Suppressor macrophage treated with lipopolysaccharide for 4 hours (primary cell): Measurements from ENCODE around the gene HAUS3.

Source experiments
- DNase-seq: peaks from one replicate; pipeline ENCODE4 v3.0.0-alpha.2; 2020

Gene HAUS3

DNA sequence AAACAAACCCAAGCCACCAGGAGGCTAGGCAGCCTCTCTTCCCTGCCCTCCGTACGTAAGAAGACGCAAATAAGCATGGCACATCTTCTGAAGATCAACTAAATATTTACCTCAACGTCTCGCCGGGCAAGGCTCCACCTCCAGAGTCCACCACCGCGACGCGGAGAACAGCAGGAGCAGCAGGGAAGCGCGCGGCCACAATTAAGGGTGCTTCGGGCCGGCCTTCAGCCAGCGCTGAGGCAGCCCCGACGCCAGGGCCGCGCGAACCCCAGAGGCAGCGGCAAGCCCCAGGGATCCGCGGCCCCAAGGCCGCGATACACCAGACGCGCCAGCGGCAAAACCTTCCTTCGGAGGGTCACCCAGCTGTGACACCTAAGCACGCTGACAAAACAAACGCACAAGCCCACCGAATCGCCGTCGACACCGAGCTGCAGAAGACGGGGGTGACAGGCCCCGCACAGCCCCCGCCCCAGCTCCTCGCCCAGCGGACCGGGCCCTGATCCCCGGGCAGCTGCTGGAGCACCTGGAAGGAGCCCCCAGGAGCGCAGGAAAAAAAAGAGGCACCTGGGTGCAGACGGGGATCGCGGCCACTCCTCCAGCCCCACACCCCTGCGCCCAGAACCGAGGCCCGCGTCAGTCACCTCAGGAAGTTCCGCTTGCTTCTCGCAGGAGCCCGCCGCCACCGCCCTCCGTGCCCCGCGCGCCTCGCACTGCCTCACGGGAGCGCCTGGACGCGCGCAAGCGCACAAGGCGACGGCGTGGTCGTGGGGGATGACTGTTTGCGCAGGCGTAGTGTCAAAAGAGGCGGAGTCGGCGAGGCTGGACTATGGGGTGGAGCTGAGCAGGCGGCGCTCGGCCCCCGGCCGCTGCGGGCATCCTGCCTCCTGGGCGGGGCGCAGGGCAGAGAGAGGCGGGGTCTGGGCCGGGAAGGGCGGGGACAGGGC, at the start of gene HAUS3, which contains the start of gene POLN:
TSS of gene HAUS3 (minus strand) at position 712 of the 944 bp plus-strand sequence. CDS start 1,175 bp downstream, outside the sequence.
TSS of gene POLN (minus strand) at position 712 of the 944 bp plus-strand sequence. CDS start 12,890 bp downstream, outside the sequence.
- DNase-seq, result peak; percentile 100

- DNase-seq, result no peak
These were observed 49.2 kb upstream of the HAUS3 start for GRCh38 chr4:2290974-2291704.

DNA sequence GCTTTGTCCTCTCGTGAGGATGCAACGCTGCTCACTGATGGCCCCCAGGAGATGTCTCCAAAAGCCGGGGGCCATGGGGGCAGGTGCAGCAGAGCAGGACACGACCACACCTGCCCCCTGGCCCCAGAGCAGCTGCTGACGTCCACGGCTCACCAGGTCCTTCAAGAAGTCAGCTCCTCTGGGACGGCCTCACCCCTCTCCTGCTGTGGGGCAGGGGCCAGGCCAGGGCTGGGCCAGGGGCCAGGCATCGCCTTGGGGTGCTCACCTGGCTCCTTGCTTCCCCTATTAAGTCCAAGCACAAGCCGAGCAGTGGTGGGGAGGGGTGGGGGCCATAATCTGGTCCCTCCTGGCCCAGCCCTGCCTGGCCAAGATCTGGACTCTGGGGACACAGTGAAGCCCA, 48.6 kb upstream of the HAUS3 start:
- no peak for DNase-seq

GRCh38 chr4:2289955-2290333, 48.0 kb upstream of the HAUS3 start:
- no peak for DNase-seq

- DNase-seq, result no peak
These were observed 47.5 kb upstream of the HAUS3 start for GRCh38 chr4:2289311-2289954.

DNA sequence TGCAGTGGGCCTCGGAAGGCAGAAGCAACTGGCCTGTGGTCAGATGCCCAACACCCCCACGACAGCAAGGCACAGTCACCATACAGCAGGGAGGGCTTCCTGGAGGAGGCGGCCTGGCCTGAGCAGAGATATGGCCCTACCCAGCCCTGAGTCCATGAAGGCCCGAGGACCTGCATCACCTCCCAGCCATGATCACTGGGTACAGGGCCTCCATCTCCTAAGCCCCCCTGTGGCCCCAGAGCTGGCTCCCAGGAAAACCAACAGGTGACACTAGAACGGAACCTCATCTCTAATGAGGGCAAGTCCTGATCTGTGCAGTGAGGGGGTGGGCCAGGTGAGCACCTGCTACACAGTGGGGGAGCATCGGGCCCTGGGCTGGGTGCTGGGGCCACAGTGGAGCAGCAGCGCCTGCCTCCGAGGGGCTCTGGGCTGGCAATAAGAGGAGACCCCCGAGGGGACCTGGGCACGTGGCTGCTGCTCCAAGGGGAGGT, 46.2 kb upstream of the HAUS3 start:
- DNase-seq, result no peak

GRCh38 chr4:2287594-2287915, 45.6 kb upstream of the HAUS3 start:
- DNase-seq, result no peak

- no peak for DNase-seq
These were observed 45.1 kb upstream of the HAUS3 start for GRCh38 chr4:2286904-2287593.

DNA sequence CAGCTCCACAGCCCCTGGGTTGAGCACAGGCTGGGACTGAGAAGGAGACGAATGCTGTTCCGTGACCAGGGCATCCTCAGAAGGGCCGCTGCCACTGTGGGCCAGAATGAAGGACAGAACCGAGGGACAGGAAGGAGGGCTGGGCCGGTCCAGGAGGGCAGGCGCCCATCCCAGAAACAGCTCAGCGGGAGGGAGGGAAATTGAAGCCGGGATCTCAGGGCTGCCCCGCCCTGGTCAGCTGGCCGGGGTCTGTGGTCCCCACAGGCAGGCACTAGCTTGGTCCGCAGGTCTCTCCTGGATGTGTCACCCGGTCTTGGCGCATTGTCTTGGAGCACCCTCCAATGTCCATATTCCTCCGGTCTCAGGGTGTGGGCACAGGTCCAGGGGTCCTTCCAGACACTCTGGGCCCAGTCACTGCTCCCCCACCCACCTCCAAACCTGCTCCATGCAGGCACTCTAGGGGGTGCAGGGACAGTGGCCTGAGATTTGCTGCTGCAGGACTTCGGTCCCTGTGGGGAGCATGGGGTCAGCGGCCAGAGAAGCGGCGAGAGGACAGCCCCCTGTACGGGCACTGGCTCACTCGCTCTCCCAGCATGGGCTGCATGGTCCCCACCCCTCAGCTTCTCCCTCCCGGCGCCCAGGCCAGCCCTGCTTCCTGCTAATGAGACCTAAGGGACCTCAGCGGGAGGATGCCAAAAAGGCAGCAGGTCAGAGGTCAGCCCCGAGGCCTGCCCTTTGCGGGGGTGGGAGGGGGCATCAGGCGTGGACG, 43.9 kb upstream of the HAUS3 start:
- DNase-seq, result no peak

DNA sequence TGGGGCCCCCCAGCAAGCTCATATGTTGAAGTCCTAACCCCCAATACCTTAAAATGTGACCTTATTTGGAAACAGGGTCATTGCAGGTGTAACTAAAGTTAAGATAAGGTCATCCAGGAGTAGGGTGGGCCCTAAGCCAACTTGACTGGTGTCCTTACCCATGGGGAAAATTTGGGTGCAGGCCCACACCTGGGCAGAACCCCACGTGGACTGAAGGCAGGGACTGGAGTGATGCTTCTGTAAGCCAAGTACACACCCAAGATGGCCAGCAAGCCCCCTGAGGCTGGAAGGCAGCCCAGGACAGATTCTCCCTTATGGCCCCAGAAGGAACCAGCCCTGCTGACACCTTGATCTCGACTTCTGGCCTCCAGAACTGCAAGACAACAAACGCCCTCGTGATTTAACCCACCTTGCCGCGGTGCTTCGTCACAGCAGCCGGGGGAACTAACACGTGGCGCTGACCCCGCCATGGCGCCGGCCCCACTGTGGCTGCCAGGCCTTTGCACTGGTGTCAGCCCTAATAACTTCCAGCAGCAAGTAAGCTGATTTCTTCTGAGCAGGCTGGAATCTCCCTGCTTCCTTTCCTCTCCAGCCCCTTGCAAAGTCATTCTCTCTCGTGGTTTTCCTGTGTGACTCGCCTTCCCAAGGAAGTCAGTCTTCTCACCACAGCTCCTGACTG, 43.2 kb upstream of the HAUS3 start:
- DNase-seq, result peak; percentile 6

DNA sequence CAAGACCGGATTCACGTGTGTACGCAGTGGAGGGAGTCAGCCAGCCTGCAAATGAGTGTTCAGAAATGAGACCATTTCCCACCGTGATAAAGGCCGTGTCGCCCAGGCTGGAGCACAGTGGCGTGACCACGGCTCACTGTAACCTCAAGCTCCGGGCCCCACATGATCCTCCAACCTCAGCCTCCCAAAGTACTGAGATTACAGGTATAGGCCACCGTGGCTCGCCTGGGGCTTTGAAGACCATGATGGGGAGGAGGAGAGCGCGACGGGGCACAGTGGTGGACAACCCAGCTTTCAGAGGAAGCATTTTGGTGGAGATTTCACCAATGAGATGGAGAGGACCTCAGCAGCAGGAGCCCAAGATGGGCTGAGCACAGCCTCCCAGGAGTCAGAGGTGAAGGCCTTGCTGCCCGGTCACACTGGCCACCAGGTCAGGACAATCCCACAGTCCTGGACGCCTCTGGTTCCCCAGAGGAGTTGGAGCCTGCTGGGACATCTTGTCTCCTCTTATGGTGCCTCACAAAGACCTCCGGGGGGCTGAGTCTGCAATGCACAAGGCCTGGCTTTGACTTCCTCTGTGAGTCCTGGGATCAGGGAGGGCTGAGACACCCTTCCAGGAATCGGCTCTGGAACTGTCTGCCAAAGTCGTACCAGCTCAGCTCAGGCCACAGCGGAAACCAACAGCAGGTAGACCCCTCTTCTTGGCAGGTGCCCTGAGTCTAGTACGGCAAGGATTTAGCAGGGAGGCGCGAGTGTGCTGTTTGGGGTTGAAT, 42.4 kb upstream of the HAUS3 start:
- no peak for DNase-seq

- DNase-seq, result no peak
These were observed 41.3 kb upstream of the HAUS3 start for GRCh38 chr4:2283199-2283711.

GRCh38 chr4:2281575-2282343, 39.8 kb upstream of the HAUS3 start:
- peak; percentile 8 for DNase-seq

- DNase-seq, result no peak
These were observed 38.8 kb upstream of the HAUS3 start for GRCh38 chr4:2280531-2281300.

DNA sequence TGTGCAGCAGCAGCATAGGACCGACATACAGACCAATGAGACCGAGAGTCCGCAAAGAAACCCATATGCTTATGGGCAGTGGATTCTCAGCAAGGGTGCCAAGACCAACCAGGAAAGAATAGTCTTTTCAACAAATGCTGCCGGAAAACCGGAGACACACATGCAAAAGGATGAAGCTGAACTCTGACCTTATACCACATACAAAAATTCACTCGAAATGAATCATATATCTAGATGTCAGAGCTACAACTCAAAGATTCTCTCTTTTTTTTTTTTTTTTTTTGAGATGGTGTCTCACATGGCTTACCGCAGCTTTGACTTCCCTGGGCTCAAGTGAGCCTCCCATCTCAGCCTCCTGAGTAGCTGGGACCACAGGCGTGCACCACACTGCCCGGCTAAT, 36.0 kb upstream of the HAUS3 start:
- no peak for DNase-seq

- DNase-seq, result no peak
These were observed 34.8 kb upstream of the HAUS3 start for GRCh38 chr4:2276581-2277325.

DNA sequence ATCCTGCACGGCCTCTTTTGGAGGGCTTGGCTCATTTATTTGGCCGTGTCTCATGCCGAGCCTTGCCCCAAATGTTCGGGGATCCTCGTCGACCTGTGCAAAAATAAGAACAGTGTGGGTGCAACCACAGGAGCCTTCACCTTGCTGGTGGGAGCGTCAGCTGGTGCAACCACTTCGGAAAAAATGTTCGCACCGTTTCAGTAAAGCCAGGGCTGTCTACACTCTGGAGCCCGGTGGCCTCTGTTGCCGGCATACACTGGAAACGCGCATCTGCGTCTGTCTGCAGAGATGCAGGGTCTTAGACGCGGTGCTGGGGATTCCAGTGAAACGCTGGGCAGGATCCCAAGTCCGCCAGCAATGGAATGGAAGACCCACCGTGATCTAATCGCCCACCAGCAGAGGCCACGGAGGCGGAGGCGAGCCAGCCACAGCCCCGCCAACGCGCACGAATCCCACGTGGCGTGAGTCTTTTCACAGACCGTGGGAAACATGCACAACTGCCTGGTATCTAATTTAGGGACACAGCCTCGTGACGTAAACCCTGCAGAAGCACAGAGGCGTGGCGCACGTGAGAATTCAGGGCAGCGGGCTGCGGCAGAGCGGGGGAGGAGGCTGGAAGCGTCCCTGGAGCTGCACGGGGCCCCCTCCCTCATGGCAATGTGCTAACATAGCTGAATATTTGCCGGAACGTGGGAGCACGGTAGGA, 33.8 kb upstream of the HAUS3 start:
- no peak for DNase-seq
